Amniotic epithelial cell (primary cell): Measurements from ENCODE around the gene DNAH7.
A peak's percentile ranks its signal among the peaks of the same experiment; 100 is the strongest.

Experiments used
- DNase-seq: peaks from one replicate; pipeline ENCODE4 v3.0.0-alpha.2; 2010; ENCODE audit warnings: low read depth

DNAH7 gene

GRCh38 chr2:195863121-195863520, 205.5 kb downstream of the DNAH7 start:
- no peak for DNase-seq

- DNase-seq: peak; percentile 82
These were observed 206.8 kb downstream of the DNAH7 start for GRCh38 chr2:195861821-195862220.

- DNase-seq: no peak
These were observed 209.1 kb downstream of the DNAH7 start for GRCh38 chr2:195859513-195859912.

GRCh38 chr2:195857132-195857531, 211.5 kb downstream of the DNAH7 start:
- no peak for DNase-seq

GRCh38 chr2:195850764-195851163, 217.9 kb downstream of the DNAH7 start:
- no peak for DNase-seq

GRCh38 chr2:195848119-195848899, 220.3 kb downstream of the DNAH7 start:
- no peak for DNase-seq

- no peak for DNase-seq
These were observed 225.7 kb downstream of the DNAH7 start for GRCh38 chr2:195842932-195843331.

- DNase-seq: peak; percentile 92
These were observed 230.6 kb downstream of the DNAH7 start for GRCh38 chr2:195838002-195838401.

GRCh38 chr2:195836002-195836401, 232.6 kb downstream of the DNAH7 start:
- no peak for DNase-seq

- DNase-seq: no peak
These were observed 233.8 kb downstream of the DNAH7 start for GRCh38 chr2:195834836-195835235.

GRCh38 chr2:195830968-195831950, 237.4 kb downstream of the DNAH7 start:
- DNase-seq: no peak

GRCh38 chr2:195824478-195824877, 244.2 kb downstream of the DNAH7 start:
- no peak for DNase-seq

GRCh38 chr2:195823206-195823605, 245.4 kb downstream of the DNAH7 start:
- DNase-seq: no peak

- no peak for DNase-seq
These were observed 247.1 kb downstream of the DNAH7 start for GRCh38 chr2:195821566-195821932.

- DNase-seq: no peak
These were observed 247.6 kb downstream of the DNAH7 start for GRCh38 chr2:195820867-195821565.

- peak; percentile 71 for DNase-seq
These were observed 248.3 kb downstream of the DNAH7 start for GRCh38 chr2:195820373-195820772.

GRCh38 chr2:195819276-195819675, 249.4 kb downstream of the DNAH7 start:
- no peak for DNase-seq

- DNase-seq: no peak
These were observed 250.1 kb downstream of the DNAH7 start for GRCh38 chr2:195818526-195818925.

GRCh38 chr2:195818106-195818505, 250.5 kb downstream of the DNAH7 start:
- no peak for DNase-seq

GRCh38 chr2:195815083-195815482, 253.6 kb downstream of the DNAH7 start:
- no peak for DNase-seq

GRCh38 chr2:195813421-195813820, 255.2 kb downstream of the DNAH7 start:
- DNase-seq: no peak

- no peak for DNase-seq
These were observed 258.1 kb downstream of the DNAH7 start for GRCh38 chr2:195810340-195811098.
